Endometrial microvascular endothelial cells (primary cell): ENCODE measurements around the gene HMCN2. TPM values are rescaled to one million over a fixed set of nuclear protein-coding genes. Genes with fewer than 3 reads are reported as not detected.

Experiments
- in situ Hi-C: cut with HindIII; loops from 2 replicates; pipeline ENCODE4 v1.10.0; 2017; ENCODE audit warnings: low sequenced_read_pairs, low pct_unique_long_range_greater_than_20kb; ENCODE audit errors: inconsistent ontology term
- total RNA-seq: library from RNA; depleted of rRNA; stranded (reverse); fragments of >200 nt; gene quantifications from one replicate; pipeline ENCODE4 v1.2.3, GENCODE V29; 2015; ENCODE audit errors: inconsistent ontology term

Gene HMCN2
- total RNA-seq, 1 donor from 2014 or later, result not detected

DNA sequence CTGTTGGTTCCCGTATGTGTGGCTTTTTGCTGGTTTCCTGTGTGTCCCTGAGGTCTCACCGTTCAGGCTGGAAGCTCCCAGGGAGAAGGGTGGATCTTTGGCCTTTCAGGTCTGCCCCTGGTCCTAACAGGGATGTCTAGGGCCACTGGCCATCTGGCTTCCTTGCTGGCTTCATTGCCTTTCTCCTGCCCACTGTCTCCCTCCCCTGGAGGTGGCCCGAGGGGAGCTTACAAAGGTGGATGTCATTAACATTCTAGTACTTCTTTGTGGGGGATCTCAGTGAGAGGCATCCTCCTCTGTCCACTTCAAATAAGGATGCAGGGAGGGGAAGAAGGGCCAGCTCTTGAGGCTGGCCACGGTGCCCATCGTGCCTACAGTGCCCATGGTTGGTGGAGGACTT lies 35.2 kb downstream of the HMCN2 start:
- in situ Hi-C loops, result no loop called here

DNA sequence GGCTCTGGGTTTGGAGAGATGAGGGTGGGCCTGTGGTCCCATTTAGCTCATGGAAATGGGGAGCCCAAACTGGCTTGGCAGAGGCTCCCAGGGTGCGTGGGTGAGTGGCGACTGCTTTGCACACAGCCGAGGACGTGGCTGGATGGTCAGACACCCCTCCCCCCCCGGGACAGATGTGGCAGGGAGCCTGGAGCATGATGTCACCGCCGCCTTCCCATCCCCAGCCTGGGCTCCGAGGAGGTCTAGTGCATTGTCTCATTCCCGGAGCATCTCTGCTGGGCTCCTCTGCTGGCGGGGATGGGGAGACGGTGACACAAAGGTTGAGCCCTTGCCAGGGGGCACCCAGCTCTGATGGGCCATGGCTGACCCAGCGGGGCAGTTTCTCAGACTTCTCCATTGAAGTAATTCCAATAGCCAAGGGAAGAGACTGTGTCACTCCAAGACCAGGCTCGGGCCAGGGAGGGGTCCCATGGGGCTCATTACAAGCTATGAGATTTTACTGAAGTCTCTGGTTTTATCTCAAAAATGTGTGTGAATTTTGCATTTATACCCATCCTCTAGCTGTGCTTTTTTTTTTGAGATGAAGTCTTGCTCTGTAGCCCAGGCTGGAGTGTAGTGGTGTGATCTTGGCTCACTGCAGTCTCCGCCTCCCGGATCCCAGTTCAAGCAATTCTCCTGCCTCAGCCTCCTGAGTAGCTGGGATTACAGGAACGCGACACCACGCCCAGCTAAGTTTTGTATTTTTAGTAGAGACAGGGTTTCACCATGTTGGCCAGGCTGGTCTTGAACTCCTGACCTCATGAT lies 36.1 kb downstream of the HMCN2 start:
- in situ Hi-C loops, result no loop called here

DNA sequence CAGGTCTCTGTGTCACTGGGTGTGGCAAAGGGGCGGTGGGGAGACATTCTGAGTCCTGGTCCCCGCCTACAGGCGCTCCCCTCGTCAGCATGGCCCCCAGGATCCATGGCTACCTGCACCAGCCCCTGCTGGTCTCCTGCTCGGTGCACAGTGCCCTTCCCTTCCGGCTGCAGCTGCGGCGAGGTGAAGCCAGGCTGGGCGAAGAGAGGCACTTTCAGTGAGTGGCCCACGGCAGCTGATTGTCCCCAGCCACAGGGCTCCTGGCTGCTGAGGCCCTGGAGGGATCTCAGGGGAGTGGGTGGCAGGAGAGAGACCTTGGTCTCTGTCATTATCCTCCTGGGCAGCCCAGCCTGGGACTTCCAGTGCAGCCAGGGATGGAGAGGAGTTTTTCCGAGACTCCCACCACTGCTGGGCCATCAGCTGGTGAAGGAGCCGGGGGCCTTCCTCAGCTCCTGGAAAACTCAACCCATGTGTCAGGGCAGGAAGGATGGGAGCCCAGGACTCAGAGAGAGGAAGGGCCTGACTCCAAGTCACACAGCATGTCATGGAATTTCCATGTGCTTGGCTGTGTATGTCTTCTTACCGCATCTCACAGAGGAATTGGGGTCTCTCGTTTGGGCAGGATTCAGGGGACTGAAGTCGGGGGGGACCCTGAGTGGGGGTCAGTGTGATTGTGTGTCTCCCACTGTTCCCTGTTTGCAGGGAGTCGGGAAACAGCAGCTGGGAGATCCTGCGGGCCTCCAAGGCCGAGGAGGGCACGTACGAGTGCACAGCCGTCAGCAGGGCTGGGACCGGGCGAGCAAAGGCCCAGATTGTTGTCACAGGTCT lies 37.4 kb downstream of the HMCN2 start:
- in situ Hi-C loops, result no loop called here

DNA sequence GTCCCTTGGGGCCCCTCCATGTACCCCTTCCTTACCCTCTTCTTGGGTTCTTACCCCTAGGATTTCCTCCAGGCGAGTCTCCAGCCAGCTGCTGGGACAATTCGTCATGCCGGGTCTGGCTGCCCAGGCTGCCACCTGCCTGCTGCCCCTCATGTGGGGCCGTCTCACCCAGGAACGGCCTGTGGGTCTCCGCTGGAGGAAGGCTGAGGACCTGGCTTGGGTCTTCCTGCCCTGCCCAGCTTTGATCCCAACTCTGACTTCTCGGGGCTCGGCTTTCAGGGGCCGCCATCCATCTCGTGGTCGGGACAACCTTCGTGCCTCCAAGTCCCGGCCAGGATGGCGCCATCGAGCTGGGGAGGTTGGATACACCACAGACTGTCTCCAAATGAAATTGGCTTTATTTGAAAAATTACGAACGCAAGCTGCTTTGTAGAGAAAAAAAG lies 38.1 kb downstream of the HMCN2 start:
- in situ Hi-C loops, result no loop called here

DNA sequence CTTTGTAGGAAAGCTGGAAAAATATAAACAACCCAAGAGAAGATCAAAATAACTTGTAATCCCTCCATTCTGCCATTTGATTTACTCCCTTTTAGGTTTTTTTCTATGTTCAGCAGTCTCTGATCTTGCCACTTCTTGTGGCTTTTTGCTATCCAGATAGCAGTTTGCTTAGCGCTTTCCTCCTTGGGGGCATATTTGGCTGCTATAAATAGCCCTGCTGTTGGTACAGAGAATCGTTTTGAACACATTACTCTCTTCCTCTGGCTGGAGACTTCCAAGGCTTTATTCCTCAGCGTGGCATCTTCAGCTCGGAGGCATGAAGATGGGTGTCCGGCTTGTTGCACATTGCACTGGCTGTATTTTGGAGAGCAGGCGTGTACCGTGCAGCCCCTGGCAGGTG lies 38.6 kb downstream of the HMCN2 start:
- in situ Hi-C loops, result no loop called here

DNA sequence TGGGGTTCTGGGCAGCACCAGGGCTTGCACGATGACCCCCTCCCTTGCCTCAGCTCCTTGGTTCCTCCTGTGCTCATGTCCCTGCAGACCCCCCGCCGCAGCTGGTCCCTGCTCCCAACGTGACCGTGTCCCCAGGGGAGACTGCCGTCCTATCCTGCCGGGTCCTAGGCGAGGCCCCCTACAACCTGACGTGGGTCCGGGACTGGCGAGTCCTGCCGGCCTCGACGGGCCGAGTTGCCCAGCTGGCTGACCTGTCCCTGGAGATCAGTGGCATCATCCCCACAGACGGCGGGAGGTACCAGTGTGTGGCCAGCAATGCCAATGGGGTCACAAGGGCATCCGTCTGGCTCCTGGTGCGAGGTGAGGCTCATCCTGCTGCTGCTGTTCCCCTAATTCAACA lies 39.1 kb downstream of the HMCN2 start:
- in situ Hi-C loops, result no loop called here

DNA sequence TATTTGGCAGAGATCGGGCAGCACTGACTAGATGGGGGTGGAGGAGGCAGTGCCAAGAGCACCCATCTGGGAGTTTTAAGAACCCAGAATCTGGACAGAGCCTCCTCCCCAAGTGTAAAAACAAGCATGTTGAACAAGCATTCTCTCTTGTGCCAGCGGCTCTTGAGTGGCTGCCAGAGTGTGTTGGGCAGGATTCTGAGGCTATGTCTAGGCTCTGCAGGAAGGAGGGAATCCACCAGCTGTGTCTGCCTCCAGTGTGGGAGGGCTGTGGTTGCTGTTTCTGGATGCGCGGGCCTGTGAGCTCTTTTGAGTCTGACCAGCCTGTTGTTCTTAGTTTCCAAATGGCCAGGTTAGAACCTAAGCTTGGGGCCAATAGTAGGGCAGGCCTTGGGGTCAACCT lies 39.8 kb downstream of the HMCN2 start:
- in situ Hi-C loops, result no loop called here

DNA sequence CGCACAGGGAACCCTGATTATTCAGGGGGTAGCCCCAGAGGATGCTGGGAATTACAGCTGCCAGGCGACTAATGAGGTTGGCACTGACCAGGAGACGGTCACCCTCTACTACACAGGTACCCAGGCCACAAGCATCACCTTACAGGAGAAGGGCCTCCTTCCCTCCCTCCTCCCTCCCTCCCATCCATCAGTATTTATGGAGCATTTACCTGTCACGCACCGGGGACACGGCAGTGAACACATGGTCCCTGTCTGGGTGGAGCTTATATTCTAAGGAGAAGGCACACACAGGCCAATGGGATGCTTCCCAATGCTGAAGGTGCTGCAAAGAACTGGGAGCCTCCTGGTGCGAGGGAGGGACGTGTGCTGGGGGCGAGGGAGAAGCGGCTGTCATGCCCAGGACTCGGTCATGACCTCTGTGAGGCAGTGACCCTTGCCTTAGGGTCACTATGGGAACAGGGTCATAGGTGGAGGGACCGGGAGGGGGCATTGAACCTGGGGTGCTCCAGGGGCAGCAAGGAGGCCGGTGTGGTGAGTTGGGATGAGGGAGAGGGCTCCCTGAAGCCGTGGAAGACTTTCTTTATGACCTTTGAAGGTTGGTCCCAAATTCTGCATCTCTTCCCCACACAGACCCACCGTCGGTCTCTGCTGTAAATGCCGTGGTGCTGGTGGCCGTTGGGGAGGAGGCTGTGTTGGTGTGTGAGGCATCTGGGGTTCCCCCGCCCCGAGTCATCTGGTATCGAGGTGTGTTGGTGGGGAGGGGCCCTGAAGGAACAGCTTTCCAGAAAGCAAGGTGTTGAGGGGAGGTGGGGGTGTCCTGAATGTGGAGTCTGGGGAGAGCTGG lies 41.5 kb downstream of the HMCN2 start:
- in situ Hi-C loops, result no loop called here

DNA sequence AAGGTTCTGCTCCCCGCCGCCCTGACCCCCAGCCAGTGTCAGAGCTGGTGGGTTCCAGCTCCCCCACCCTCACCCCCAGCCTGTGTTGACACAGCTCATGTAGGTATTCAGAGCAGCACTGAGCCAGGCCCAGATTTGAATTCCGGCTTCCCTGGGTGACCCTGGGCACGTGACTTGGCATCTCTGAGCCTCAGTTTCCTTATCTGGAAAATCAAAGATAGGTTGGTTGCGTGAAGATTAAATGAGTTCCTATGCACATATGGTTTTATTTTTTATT lies 42.0 kb downstream of the HMCN2 start:
- in situ Hi-C loops, result no loop called here

DNA sequence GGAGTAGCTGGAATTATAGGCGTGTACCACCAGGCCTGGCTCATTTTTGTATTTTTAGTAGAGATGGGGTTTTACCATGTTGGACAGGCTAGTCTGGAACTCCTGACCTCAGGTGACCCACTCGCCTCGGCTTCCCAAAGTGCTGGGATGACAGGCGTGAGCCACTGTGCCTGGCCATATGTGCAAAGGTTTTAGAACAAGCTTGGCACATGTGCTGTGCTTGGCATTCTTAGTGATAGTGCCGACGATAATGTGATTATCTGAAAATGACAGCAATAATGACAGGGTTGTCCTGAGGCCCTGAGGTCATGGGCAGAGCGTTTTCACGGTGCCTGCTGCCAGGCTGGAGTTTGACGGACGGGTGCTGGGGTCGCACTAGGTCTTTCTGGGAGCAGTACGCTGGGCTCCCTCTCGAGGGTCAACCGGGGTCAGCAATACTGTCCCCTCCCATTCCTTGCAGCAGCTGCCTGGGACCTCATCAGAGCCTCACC lies 42.6 kb downstream of the HMCN2 start:
- in situ Hi-C loops, result no loop called here

DNA sequence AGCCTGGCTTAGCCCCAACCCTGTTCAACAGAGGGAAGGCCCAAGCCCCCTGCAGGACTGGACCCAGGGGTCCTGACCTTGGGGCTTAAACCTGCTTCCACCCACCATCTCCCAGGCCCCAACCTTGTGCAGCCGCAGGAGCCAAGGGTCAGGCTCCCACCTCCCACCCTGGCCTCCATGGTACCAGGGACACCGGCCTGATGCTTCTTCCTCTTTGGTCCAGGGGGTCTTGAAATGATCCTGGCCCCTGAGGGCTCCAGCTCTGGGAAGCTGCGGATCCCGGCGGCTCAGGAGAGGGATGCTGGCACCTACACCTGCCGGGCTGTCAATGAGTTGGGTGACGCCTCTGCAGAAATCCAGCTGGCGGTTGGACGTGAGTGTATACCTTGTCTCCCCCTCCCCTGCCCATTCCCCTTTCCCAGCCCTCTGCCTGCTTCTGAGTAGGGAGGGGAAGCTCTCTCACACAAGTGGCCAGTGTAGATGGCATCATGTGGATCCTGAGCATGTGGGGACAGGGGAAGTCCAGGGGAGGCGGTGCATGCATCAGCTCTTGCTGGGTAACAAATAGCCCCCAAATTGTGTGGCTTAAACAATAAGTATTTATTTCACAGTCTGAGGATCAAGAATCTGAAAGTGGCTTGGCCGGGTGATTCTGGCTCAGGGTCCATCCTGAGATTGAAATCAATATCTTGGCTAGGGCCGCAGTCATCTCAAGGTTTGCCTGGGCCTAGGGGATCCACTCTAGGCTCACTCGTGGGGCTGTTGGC lies 44.3 kb downstream of the HMCN2 start:
- in situ Hi-C loops, result no loop called here

DNA sequence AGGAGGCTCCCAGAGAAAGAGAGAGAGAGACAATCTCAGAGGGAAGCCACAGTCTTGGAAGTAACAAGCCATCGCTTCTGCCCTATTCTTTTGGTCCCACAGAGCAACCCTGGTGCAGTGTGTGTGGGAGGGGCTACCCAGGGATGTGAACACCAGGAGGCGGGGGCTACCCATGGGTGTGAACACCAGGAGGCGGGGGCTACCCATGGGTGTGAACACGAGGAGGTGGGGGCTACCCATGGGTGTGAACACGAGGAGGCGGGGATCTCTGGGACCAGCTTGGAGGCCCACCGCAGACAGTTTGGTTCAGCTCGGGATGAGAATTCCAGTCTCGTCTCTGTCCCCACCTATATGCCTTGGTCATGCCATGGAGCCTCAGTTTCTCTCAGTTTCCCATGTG lies 44.9 kb downstream of the HMCN2 start:
- in situ Hi-C loops, result no loop called here

DNA sequence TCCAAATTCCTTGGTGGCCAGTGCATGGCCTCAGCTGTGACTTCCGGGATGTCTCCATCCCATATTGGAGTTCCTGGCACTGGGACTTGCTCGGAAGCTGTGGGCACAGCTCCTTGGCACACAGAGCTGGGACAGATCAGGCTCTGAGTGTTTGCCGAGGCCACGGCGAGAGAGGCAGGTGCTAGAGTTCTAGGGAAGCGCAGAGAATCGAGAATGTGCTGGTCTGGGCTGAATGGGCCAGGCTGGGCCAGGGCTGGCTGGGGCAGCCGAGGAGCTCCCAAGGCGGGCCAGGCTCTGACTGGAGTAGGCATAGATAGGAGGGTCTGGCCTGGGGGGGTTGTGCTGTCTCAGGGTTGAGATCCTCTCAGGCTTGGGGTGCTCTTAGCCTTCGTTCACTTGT lies 45.4 kb downstream of the HMCN2 start:
- in situ Hi-C loops, result no loop called here

DNA sequence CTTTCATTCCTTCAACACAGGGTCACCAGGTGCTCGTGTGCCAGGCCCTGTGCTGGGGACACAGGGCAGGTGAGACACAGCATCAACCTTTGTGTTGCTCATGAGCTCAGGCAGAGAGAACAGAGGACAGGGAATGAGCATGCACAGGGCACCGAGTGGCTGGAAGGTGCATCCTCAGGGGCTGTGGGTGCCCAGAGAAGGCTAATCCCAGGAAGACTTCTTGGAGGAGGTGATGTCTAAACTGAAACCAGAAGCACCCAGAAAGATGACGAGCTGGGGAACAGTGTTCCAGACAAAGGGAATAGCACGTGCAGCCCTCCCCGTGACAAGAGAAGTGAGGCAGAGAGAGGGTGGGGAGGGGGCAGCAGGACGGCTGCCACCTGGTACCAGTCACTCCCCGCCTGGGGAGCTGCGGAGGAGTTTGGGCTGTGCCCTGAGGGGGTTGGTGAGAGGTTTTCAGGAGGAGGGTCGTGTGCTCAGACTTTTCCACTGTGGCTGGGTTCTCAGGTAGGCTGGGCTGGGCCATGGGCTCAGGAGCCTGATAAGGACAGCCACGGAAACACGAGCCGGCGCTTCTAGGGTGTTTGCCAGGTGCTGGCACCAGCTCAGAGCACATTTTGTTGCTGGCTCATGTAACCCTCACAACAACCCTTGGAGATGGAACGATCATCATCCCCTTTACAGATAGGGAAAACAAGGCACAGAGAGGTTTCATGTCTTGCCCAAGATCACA lies 46.0 kb downstream of the HMCN2 start:
- in situ Hi-C loops, result no loop called here

DNA sequence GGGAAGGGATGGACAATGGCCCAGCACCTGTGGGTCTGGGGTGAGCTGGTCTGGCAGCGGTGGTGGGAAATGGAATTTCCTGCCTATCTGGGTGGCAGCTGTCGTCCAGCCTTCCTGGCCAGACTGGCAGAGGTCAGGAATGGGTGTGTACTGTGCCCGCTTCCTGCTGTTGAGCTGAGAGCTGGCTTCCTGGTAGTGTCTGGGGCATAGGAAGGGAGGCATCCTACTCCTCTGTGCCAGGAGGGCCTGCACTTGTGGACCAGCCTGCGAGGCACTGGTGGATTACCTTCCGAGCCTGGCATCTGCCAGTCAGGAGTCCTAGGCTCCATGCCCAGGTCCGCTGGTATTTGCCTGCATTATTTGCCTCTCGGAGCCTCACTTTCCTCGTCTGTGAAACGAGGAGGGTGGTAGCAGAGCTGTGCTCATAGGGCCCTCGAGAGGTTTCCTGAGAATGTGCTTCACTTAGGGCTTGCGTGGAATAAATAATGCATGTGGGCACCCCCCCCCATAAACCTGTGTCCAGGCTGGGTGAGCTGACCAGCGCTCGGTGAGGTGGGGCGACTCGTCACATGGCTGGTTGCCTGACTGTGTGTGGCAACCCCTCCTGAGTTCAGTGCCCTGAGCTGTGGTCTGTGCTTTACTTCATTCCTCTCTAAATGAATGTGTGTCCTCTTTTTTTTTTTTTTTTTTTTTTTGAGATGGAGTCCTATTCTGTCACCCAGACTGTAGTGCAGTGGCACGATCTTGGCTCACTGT lies 47.7 kb downstream of the HMCN2 start:
- in situ Hi-C loops, result no loop called here

DNA sequence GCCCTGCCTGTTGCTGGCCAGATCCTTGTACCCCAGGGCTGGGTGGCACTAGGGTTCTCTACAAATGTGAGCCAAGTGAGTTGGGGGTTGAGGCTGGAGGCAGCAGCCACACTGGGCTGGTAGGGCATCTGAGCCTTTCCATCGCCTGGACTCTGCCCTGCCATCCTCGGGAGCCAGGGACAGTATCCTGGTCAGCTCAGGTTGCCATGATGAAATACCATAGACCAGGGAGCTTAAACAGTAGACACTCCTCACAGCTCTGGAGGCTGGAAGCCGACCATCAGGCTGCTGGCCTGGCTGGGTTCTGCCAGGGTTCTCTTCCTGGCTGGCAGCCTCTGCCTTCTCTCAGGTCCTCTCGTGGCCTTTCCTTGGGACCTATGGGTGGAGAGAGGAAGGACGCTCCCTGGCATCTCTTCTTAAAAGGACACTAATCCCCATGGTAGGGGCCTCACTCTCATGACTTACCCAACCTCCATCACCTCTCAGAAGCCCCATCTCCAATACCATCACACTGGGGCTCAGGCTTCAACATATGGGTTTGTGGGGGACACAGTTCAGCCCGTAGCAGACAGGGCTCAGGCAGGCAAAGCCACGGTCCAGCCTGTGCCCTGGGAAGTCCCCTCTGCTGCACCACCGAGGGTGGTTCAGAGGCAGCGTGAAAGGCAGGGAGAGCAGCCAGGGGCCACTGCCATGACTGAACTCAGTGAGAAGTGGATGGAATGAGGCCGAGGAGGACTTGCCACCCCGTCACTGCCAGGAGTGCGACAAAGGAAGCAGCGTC lies 50.1 kb downstream of the HMCN2 start:
- in situ Hi-C loops, result no loop called here

DNA sequence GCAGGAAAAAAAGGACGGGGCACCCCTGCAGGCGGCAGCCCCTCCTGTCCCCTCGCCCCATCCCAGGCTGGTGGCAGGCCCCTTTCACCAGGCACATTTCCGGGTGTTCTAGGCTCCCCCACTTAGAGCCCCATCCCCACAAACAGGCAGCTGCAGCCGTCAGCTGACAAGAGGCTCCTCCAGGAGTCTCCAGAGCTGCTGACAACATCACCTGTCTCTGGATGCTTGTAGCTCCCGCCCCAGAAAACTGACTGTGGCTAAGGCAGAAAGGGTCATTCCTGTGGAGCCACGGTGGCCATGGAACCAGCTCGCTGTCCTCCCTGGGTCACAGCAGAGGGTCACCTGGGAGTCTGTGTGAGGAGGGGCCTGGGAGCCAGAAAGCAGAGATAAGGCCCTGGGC lies 50.9 kb downstream of the HMCN2 start:
- in situ Hi-C loops, result no loop called here
